HG03066 (cell line): ENCODE measurements around the gene UNC50.

Experiments used
- ATAC-seq: cut with Tn5 transposase; IDR thresholded peaks from one replicate; pipeline ENCODE4 v1.9.1; 2021; ENCODE audit warnings: low read depth; ENCODE audit not compliant: unreplicated experiment

UNC50 gene

GRCh38 chr2:98607104-98607503 lies 1.3 kb upstream of the UNC50 start:
- ATAC-seq = no peak

- no peak for ATAC-seq
Measured at GRCh38 chr2:98607741-98608115, 661 bp upstream of the UNC50 start.

GRCh38 chr2:98608962-98609604 lies 694 bp downstream of the UNC50 start:
- no peak for ATAC-seq

- no peak for ATAC-seq
Measured at GRCh38 chr2:98614024-98614739, 5.8 kb downstream of the UNC50 start.

GRCh38 chr2:98615481-98615880 lies 7.1 kb downstream of the UNC50 start:
- ATAC-seq = no peak

GRCh38 chr2:98617149-98617548 lies 8.8 kb downstream of the UNC50 start:
- ATAC-seq = no peak

GRCh38 chr2:98623657-98624056 lies 15.3 kb downstream of the UNC50 start:
- ATAC-seq = no peak

- ATAC-seq = no peak
Measured at GRCh38 chr2:98632351-98632750, 24.0 kb downstream of the UNC50 start.

GRCh38 chr2:98634406-98635092 lies 26.2 kb downstream of the UNC50 start:
- no peak for ATAC-seq

- peak; percentile 80 for ATAC-seq
Measured at GRCh38 chr2:98637401-98638147, 29.2 kb downstream of the UNC50 start.

GRCh38 chr2:98643496-98644100 lies 35.2 kb downstream of the UNC50 start:
- no peak for ATAC-seq

- no peak for ATAC-seq
Measured at GRCh38 chr2:98647636-98648035, 39.2 kb downstream of the UNC50 start.

- ATAC-seq = no peak
Measured at GRCh38 chr2:98648451-98648850, 40.1 kb downstream of the UNC50 start.

- no peak for ATAC-seq
Measured at GRCh38 chr2:98649135-98649991, 41.0 kb downstream of the UNC50 start.

GRCh38 chr2:98649992-98650375 lies 41.6 kb downstream of the UNC50 start:
- ATAC-seq = no peak

- ATAC-seq = no peak
Measured at GRCh38 chr2:98650998-98651397, 42.6 kb downstream of the UNC50 start.

GRCh38 chr2:98654699-98655495 lies 46.5 kb downstream of the UNC50 start:
- no peak for ATAC-seq

GRCh38 chr2:98656800-98657199 lies 48.4 kb downstream of the UNC50 start:
- ATAC-seq = no peak
